Activated gamma-delta T cell treated with anti-CD3 and anti-CD28 coated beads, Interleukin-2, amount 50 U/mL, for 16 hours (primary cell): ENCODE measurements around the gene EGFLAM.

Experiments
- DNase-seq: peaks from one replicate; pipeline ENCODE4 v3.0.0-alpha.2; 2020; ENCODE audit warnings: low read depth

Gene EGFLAM

GRCh38 chr5:38448568-38449350, 190.4 kb downstream of the EGFLAM start:
- no peak for DNase-seq

DNA sequence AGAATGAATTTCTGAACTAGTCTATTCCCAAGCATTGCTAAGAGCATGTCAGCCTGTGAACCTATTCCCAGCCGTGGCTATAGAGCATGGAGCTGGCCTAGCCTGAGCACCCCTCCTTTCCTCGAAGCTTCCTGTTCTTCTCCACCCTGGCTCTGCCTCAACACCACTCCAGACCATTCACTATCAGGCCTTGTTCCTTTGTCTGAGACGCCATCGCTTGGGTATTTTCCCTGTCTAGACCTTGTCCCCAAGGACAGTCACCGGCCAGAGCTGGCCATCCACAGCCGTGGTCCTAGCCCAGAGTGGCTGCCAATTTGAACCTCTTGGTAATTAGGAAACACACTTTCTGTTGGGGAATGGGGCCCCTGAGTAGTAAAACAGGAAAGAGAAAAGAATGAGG, 192.3 kb downstream of the EGFLAM start:
- DNase-seq, result no peak

DNA sequence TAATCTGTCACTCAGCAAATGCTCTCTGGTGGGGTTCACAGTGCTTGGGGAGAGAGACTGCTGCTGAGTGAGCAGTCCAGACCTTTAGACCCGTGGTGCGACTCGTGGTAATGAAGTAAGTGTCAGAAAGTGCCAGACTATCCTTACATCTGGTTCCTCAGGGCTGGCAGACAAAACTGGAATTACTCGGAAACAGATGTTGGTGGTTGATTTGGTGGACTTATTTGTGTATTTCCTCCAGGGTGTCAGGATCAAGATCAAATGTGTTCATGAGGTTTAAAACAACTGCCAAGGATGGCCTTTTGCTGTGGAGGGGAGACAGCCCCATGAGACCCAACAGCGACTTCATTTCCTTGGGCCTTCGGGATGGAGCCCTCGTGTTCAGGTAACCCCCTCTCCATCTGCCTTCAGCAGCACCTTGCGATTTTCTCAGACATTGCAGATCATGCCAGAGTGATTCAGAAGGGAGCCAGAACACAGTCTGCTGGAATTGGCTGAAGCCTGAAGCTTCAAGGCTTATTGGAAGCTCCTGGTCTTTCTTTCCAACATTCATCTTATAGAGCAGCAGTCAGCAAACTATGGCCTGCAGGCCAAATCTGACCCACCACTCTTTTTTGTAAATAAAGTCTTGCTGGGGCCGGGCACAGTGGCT, 192.8 kb downstream of the EGFLAM start:
- DNase-seq, result no peak

DNA sequence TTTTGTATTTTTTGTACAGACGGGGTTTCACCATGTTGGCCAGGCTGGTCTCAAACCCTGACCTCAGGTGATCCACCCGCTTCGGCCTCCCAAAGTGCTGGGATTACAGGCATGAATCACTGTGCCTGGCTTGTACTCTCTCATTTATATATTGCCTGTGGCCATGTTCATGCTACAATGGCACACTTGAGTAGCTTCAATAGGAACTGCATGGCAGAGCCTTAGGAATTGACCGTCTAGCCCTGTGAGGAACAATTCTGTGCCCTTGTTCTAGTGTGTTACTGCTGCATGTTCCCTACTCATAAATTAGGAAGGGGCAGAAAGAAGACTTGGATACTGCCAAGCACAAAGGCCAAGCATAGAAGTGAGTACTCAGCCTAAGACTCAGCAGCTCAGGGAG, 193.8 kb downstream of the EGFLAM start:
- no peak for DNase-seq

GRCh38 chr5:38453506-38453905, 195.1 kb downstream of the EGFLAM start:
- peak; percentile 36 for DNase-seq

- no peak for DNase-seq
Measured at GRCh38 chr5:38453921-38454320, 195.6 kb downstream of the EGFLAM start.

- DNase-seq, result no peak
Measured at GRCh38 chr5:38455796-38456330, 197.5 kb downstream of the EGFLAM start.

GRCh38 chr5:38456657-38457399, 198.5 kb downstream of the EGFLAM start:
- no peak for DNase-seq

DNA sequence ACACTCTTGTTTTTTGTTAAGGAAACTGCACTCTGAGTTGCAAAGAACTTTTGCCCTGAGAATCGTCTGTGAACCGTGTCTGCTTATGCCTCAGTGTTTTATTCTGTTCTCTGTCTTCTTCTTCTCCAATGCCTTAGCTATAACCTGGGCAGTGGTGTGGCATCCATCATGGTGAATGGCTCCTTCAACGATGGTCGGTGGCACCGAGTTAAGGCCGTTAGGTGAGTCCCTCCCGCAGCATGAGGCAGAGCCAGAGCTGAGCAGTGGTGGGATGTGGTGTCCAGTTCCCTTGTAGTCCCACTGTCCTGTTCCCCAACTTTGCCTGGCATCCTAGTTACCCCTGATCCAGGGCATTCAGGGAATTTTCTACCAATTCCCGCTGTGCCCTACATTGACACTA, 199.8 kb downstream of the EGFLAM start:
- DNase-seq, result no peak

GRCh38 chr5:38462976-38463633, 204.7 kb downstream of the EGFLAM start:
- no peak for DNase-seq

- no peak for DNase-seq
Measured at GRCh38 chr5:38463634-38464521, 205.5 kb downstream of the EGFLAM start.

- DNase-seq, result no peak
Measured at GRCh38 chr5:38465061-38465460, 206.7 kb downstream of the EGFLAM start.

DNA sequence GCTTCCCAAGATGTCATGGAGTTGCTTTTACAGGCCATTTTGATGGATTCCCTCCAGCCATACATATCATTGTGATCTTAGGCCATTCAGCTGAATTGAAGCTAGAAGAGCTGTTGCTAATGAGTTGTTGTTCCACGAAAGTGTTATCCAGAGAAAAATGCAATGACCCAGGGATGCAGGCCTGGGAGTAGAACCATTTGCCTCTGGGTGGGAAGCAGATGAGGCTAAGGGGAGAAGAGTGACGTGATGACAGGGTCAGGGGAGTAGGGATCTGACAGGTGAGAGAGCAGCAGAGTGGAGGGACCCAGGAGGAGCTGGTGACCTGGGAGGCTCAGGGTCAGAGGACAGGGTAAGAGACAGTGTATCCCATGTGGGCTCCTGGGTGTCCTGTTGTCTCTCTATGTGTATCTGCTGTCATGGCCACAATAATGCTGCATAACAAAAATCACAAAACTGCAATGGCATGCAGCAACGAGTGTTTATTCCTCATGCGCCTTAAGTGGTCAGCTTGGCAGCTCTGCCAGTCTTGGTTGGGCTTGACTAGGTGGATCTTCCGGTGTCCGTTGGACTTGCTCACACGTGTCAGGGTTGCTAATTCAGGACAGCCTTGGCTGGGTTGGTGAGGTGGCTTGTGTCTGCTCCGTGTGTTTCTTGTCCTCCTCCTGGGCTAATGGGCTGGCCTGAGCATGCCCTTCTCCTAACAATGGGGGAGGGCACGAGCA, 207.5 kb downstream of the EGFLAM start:
- no peak for DNase-seq

- no peak for DNase-seq
Measured at GRCh38 chr5:38466424-38467189, 208.2 kb downstream of the EGFLAM start.

DNA sequence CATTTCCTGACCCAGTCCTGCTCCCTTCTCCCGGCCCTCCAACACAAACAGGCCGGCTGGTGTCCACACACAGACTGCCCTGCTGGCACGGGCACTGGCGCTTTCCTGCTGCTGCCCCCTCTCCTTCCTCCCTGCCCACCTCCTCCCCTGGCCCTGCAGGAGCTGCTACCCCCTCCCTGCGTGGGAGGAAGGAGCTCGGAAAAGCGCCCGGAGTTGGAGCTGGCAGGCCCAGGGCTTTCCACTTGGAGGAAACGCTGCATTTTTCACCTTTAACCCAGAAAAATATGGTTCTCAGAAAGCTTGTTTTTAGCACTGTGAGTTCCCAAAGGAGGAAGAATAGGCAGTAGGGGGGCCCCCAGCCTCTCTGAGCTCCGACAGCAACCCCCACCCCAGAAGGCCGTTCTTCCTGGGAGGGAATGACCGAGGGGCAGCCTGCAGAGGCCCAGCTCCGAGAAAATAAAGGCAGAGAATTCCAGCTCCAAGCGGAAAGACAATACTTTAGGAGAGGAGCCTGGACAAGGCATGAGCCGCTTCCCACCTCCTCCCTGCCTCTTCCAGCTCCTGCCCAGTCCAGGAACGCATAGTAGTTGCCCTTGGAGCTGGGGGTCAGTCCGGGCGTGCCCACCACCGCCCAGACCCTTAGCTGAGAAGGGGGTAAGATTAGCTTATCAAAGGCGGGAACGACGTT, 209.1 kb downstream of the EGFLAM start:
- no peak for DNase-seq

GRCh38 chr5:38468202-38468673, 209.9 kb downstream of the EGFLAM start:
- DNase-seq, result no peak

DNA sequence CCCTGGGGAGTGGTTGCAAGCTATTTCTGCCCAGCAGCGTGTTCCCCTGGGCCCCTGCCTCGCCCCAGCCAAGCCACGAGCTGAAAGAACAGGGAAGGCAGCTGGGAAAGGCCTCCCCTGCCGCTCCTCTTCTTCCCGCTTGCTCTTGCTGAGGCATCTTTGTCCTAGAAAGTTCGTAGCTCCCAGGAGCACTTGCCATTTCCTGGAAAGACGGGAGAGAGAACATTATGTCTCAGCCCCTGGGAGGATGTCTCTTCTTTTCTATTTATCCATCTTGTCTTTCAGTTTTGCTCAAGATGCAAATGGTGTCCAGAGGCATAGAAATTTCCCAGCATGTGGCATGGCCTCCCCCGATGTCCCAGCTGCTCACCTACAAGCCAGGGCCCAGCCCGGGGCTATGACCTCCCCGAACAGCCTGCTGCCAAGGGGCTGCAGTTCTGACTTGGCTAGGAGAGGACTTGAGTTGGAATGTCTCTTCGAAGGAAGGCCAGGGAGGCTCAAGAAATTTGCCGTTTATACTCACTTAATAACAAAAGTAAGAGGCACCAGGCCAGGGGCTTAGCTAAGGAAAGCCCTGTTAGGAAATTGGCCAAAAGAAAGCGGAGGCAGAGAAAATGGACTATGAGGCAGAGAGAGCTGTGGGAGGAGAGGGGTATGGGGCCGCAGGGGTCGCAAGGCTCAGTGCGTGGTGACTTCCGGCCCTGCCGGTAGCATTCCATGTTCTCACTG, 210.8 kb downstream of the EGFLAM start:
- no peak for DNase-seq

GRCh38 chr5:38469707-38470267, 211.4 kb downstream of the EGFLAM start:
- no peak for DNase-seq
